IMR-90 (cell line): ENCODE results near the gene PRR23E. TPM values are rescaled to one million over a fixed set of nuclear protein-coding genes. Genes with fewer than 3 reads are reported as not detected.

Experiments
- ATAC-seq: fragments of 200-7000 bp; cut with Tn5 transposase; 2 replicates; pipeline ENCODE4 v1.9.1; 2020; ENCODE audit warnings: low read depth, mild to moderate bottlenecking, moderate library complexity
- BruUV-seq: library from RNA; stranded (reverse); fragments of 400-500 nt; replicated peaks from 2 replicates; lab custom pipeline; 2021; lab: Mats Ljungman, UMichigan
- CTCF ChIA-PET: fragments of 300-600 bp; formaldehyde crosslinking; extraction: SDS; loops from one replicate; lab custom pipeline; 2021; ENCODE audit warnings: antibody characterized with exemption; lab: Yijun Ruan, JAX
- POLR2A ChIA-PET: fragments of 300-600 bp; sonication (Branson Sonifier 250); formaldehyde crosslinking; loops from one replicate; lab custom pipeline; 2022; ENCODE audit warnings: antibody characterized with exemption; ENCODE audit not compliant: unreplicated experiment; lab: Charles Lee
- DNase-seq: peaks from one replicate; pipeline ENCODE4 v3.0.0; 2013
- H2AFZ ChIP-seq: replicated peaks from 2 replicates; pipeline ENCODE3; 2013; ENCODE audit warnings: low read length, mild to moderate bottlenecking; ENCODE audit not compliant: poor library complexity
- H2AK5ac ChIP-seq: 2 replicates; pipeline ENCODE4 v1.6.1; 2013; ENCODE audit warnings: low read depth, low read length, inconsistent platforms
- H2AK9ac ChIP-seq: replicated peaks from 2 replicates; pipeline ENCODE3; 2013; ENCODE audit warnings: mild to moderate bottlenecking, low read depth, low read length, moderate library complexity; ENCODE audit not compliant: poor library complexity
- H2BK120ac ChIP-seq: 2 replicates; pipeline ENCODE4 v1.6.1; 2013; ENCODE audit warnings: low read depth, low read length, inconsistent platforms
- H2BK15ac ChIP-seq: 3 replicates; pipeline ENCODE4 v1.6.1; 2013; ENCODE audit warnings: low read depth, low read length, inconsistent platforms
- H2BK20ac ChIP-seq: 2 replicates; pipeline ENCODE4 v1.6.1; 2013; ENCODE audit warnings: low read depth, mild to moderate bottlenecking, inconsistent platforms, low read length, moderate library complexity
- H2BK5ac ChIP-seq: 2 replicates; pipeline ENCODE4 v1.6.1; 2013; ENCODE audit warnings: mild to moderate bottlenecking, low read depth, low read length, inconsistent platforms; ENCODE audit not compliant: poor library complexity, severe bottlenecking
- H3K14ac ChIP-seq: replicated peaks from 2 replicates; pipeline ENCODE4 v1.6.1; 2013; ENCODE audit warnings: low read depth, low read length, inconsistent platforms
- H3K18ac ChIP-seq: 2 replicates; pipeline ENCODE4 v1.6.1; 2013; ENCODE audit warnings: low read depth, low read length, control low read depth
- H3K23ac ChIP-seq: 2 replicates; pipeline ENCODE4 v1.6.1; 2013; ENCODE audit warnings: low read depth, low read length, inconsistent platforms
- H3K27ac ChIP-seq: 2 replicates; pipeline ENCODE4 v1.5.1; 2013; ENCODE audit warnings: mild to moderate bottlenecking, control low read depth, low read length; ENCODE audit not compliant: insufficient read depth
- H3K27me3 ChIP-seq: 2 replicates; pipeline ENCODE4 v1.6.1; 2013; ENCODE audit warnings: low read length; ENCODE audit not compliant: control insufficient read depth, insufficient read depth
- H3K36me3 ChIP-seq: 2 replicates; pipeline ENCODE4 v1.6.1; 2013; ENCODE audit warnings: low read length, mixed read lengths; ENCODE audit not compliant: control insufficient read depth, insufficient read depth
- H3K4ac ChIP-seq: 2 replicates; pipeline ENCODE4 v1.6.1; 2013; ENCODE audit warnings: low read depth, low read length, inconsistent platforms
- H3K4me1 ChIP-seq: 2 replicates; pipeline ENCODE4 v1.6.1; 2013; ENCODE audit warnings: low read length, mixed read lengths; ENCODE audit not compliant: control insufficient read depth, insufficient read depth
- H3K4me2 ChIP-seq: 2 replicates; pipeline ENCODE4 v1.6.1; 2013; ENCODE audit warnings: low read depth, mild to moderate bottlenecking, control low read depth, low read length, moderate library complexity
- H3K4me3 ChIP-seq: 2 replicates; pipeline ENCODE4 v1.5.1; 2013; ENCODE audit warnings: low read depth, mild to moderate bottlenecking, control low read depth, low read length, moderate library complexity; ENCODE audit not compliant: insufficient read depth
- H3K56ac ChIP-seq: 2 replicates; pipeline ENCODE4 v1.6.1; 2013; ENCODE audit warnings: low read length, inconsistent platforms; ENCODE audit not compliant: insufficient read depth; ENCODE audit errors: extremely low read depth
- H3K79me1 ChIP-seq, 2 experiments: 2 replicates each; pipeline ENCODE4 v1.6.1; 2013; ENCODE audit warnings: low read length in 2 of 2, inconsistent platforms in 1 of 2, low read depth in 1 of 2
- H3K9ac ChIP-seq: 2 replicates; pipeline ENCODE4 v1.6.1; 2013; ENCODE audit warnings: low read depth, low read length, control low read depth
- H3K9me1 ChIP-seq: 2 replicates; pipeline ENCODE4 v1.6.1; 2013; ENCODE audit warnings: low read length, inconsistent platforms; ENCODE audit not compliant: insufficient read depth
- H3K9me3 ChIP-seq: 2 replicates; pipeline ENCODE4 v1.6.1; 2013; ENCODE audit warnings: low read length; ENCODE audit not compliant: control insufficient read depth, insufficient read depth
- H4K20me1 ChIP-seq: 2 replicates; pipeline ENCODE4 v1.6.1; 2013; ENCODE audit warnings: low read length, inconsistent platforms; ENCODE audit not compliant: insufficient read depth
- H4K5ac ChIP-seq: 2 replicates; pipeline ENCODE4 v1.6.1; 2013; ENCODE audit warnings: mild to moderate bottlenecking, low read depth, low read length, control low read depth
- H4K8ac ChIP-seq, 2 experiments: 2 replicates each; pipeline ENCODE4 v1.6.1; 2013; ENCODE audit warnings: low read depth in 2 of 2, low read length in 2 of 2, control low read depth in 1 of 2, inconsistent platforms in 1 of 2
- H4K91ac ChIP-seq: 2 replicates; pipeline ENCODE4 v1.6.1; 2013; ENCODE audit warnings: low read depth, low read length, inconsistent platforms; ENCODE audit not compliant: insufficient read depth
- BHLHE40 ChIP-seq: fragments of 150-350 bp; IDR thresholded peaks from 2 replicates; pipeline ENCODE4 v1.6.1; 2016; ENCODE audit warnings: mild to moderate bottlenecking, low read depth, low read length
- CHD1 ChIP-seq: IDR thresholded peaks from 2 replicates; pipeline ENCODE4 v1.6.1; 2012; ENCODE audit warnings: low read depth, low read length, improper control_type of control experiment
- FOS ChIP-seq: fragments of 150-350 bp; IDR thresholded peaks from 2 replicates; pipeline ENCODE4 v1.6.1; 2016; ENCODE audit warnings: low read depth, low read length
- MAFK ChIP-seq: IDR thresholded peaks from 2 replicates; pipeline ENCODE4 v1.6.1; 2012; ENCODE audit warnings: low read depth, low read length, improper control_type of control experiment
- MAZ ChIP-seq: IDR thresholded peaks from 2 replicates; pipeline ENCODE4 v1.6.1; 2012; ENCODE audit warnings: low read depth, mild to moderate bottlenecking, low read length, improper control_type of control experiment, moderate library complexity, borderline replicate concordance
- POLR2A ChIP-seq: IDR thresholded peaks from 2 replicates; pipeline ENCODE4 v1.6.1; 2012; ENCODE audit warnings: mild to moderate bottlenecking, low read depth, low read length
- RCOR1 ChIP-seq: IDR thresholded peaks from 2 replicates; pipeline ENCODE4 v1.6.1; 2012; ENCODE audit warnings: mild to moderate bottlenecking, low read length, improper control_type of control experiment; ENCODE audit not compliant: insufficient replicate concordance
- SMC3 ChIP-seq: fragments of 150-350 bp; IDR thresholded peaks from 2 replicates; pipeline ENCODE4 v1.6.1; 2016; ENCODE audit warnings: low read depth, mild to moderate bottlenecking, antibody characterized with exemption, low read length, moderate library complexity
- USF2 ChIP-seq: fragments of 150-350 bp; IDR thresholded peaks from 2 replicates; pipeline ENCODE4 v1.6.1; 2017; ENCODE audit warnings: mild to moderate bottlenecking, antibody characterized with exemption, low read length, low read depth
- WGBS, 2 experiments: methylation state at CpG; one replicate each; pipeline versions ENCODE4 v1.1.5 to v1.1.7; 2013; ENCODE audit warnings: missing lambda C conversion rate in 2 of 2; ENCODE audit not compliant: insufficient read length in 1 of 2; ENCODE audit errors: extremely low coverage in 2 of 2; 5-methylcytosine and 5-hydroxymethylcytosine counted together
- dilution Hi-C: fragments of 300-500 bp; cut with HindIII; formaldehyde crosslinking; loops from one replicate; pipeline ENCODE4 v1.14.3; 2018; ENCODE audit warnings: low sequenced_read_pairs; ENCODE audit not compliant: unreplicated experiment
- in situ Hi-C: fragments of 300-500 bp; cut with MboI; formaldehyde crosslinking; loops from 3 replicates; pipeline ENCODE4 v1.14.3; 2019; ENCODE audit warnings: low sequenced_read_pairs, inconsistent platforms, mixed read lengths
- intact Hi-C: fragments of 100-400 bp; cut with micrococcal nuclease; formaldehyde crosslinking; loops from 2 replicates; pipeline ENCODE4 v1.10.0; 2022
- polyA plus RNA-seq, 3 experiments: library from polyadenylated mRNA; depleted of rRNA; stranded (reverse); fragments of >200 nt; gene quantifications; 2 replicates each; pipeline ENCODE4 v1.2.3, GENCODE V29; 2012; ENCODE audit warnings: low replicate concordance in 1 of 3
- total RNA-seq: library from RNA; depleted of rRNA; stranded (reverse); fragments of >200 nt; gene quantifications from 2 replicates; pipeline ENCODE4 v1.2.3, GENCODE V29; 2012

Gene PRR23E
- total and polyA plus RNA-seq, 2 of the 4 experiments (the other 2 are of a cell fraction): not detected

- 46% methylated on average over 3 of the region's 14 CpGs; no CpG with 5 or more reads in 1 of the 2 experiments for WGBS, 2 experiments
- TF ChIP-seq BHLHE40: no peak
- no peak for TF ChIP-seq POLR2A
- TF ChIP-seq SMC3: no peak
- TF ChIP-seq USF2: no peak
- no peak for TF ChIP-seq RCOR1
- TF ChIP-seq FOS: no peak
- no peak for TF ChIP-seq MAFK
- no peak for TF ChIP-seq CHD1
- TF ChIP-seq MAZ: no peak
- Histone ChIP-seq H3K9me3 (no peaks in the 10 kb centered on the region), H3K18ac (no peak overlapping the region), H4K20me1 (no peaks in the 10 kb centered on the region), H3K4ac (no peak overlapping the region), H3K4me3 (no peak overlapping the region), H4K8ac (no peak overlapping the region), H3K9me1 (no peaks in the 10 kb centered on the region), H3K23ac (no peak overlapping the region), H2BK120ac (no peak overlapping the region), H3K4me1 (no peaks in the 10 kb centered on the region), H4K5ac (no peak overlapping the region), H2BK5ac (no peak overlapping the region), H2AFZ (no peak overlapping the region), H2AK9ac (no peak overlapping the region), H2BK15ac (no peak overlapping the region), H3K27me3 (peaks cover 9% of the 10 kb centered on the region), H3K14ac (no peak overlapping the region), H2BK20ac (no peak overlapping the region), H3K79me1 (no peaks in the 10 kb centered on the region), H3K4me2 (no peak overlapping the region), H3K36me3 (no peaks in the 10 kb centered on the region), H4K91ac (no peak overlapping the region), H3K27ac (no peak overlapping the region), H3K56ac (no peak overlapping the region), H2AK5ac (no peak overlapping the region), H3K9ac (no peak overlapping the region)
- ATAC-seq (no peak), DNase-seq (no peak)
- POLR2A ChIA-PET: no interaction called here
- dilution Hi-C loops: no loop called here
- no TSS peak for BruUV-seq
- CTCF ChIA-PET: no interaction called here
- intact Hi-C loops: no loop called here
- in situ Hi-C loops: no loop called here
Measured at GRCh38 chr3:127197300-127198189, 4.6 kb downstream of the PRR23E start.
